Hepatocyte (in vitro differentiated cells): ENCODE results near the gene GAS6. TPM values are rescaled to one million over a fixed set of nuclear protein-coding genes. Genes with fewer than 3 reads are reported as not detected.

Experiments used
- DNase-seq: peaks from one replicate; pipeline ENCODE4 v3.0.0-alpha.2; 2016; ENCODE audit warnings: low spot score
- H2AFZ ChIP-seq: fragments of 200-600 bp; sonication (generic); 2 replicates; pipeline ENCODE4 v1.6.0; 2016; ENCODE audit warnings: antibody characterized with exemption, mild to moderate bottlenecking
- H3K27ac ChIP-seq: fragments of 200-600 bp; sonication (generic); 2 replicates; pipeline ENCODE4 v1.5.1; 2016; ENCODE audit warnings: mild to moderate bottlenecking
- H3K27me3 ChIP-seq: fragments of 200-600 bp; sonication (generic); 2 replicates; pipeline ENCODE4 v1.6.1; 2016
- H3K36me3 ChIP-seq: fragments of 200-600 bp; sonication (generic); replicated peaks from 2 replicates; pipeline ENCODE4 v1.5.1; 2016; ENCODE audit warnings: low read depth; ENCODE audit not compliant: insufficient read depth
- H3K4me1 ChIP-seq: fragments of 200-600 bp; sonication (generic); 2 replicates; pipeline ENCODE4 v1.5.1; 2016; ENCODE audit warnings: mild to moderate bottlenecking, moderate library complexity; ENCODE audit not compliant: insufficient read depth
- H3K4me2 ChIP-seq: fragments of 200-600 bp; sonication (generic); 2 replicates; pipeline ENCODE4 v1.6.0; 2016
- H3K4me3 ChIP-seq: fragments of 200-600 bp; sonication (generic); 2 replicates; pipeline ENCODE4 v1.5.1; 2016; ENCODE audit warnings: mild to moderate bottlenecking
- H3K79me2 ChIP-seq: fragments of 200-600 bp; sonication (generic); 2 replicates; pipeline ENCODE4 v1.6.0; 2017; ENCODE audit warnings: mild to moderate bottlenecking
- H3K9me2 ChIP-seq: fragments of 200-600 bp; sonication (generic); replicated peaks from 2 replicates; pipeline ENCODE4 v1.6.0; 2017; ENCODE audit warnings: mild to moderate bottlenecking; ENCODE audit not compliant: insufficient read depth
- H3K9me3 ChIP-seq: fragments of 200-600 bp; sonication (generic); 2 replicates; pipeline ENCODE4 v1.5.1; 2016; ENCODE audit warnings: low read depth, mild to moderate bottlenecking
- H4K20me1 ChIP-seq: fragments of 200-600 bp; sonication (generic); 2 replicates; pipeline ENCODE4 v1.6.0; 2016; ENCODE audit warnings: mild to moderate bottlenecking; ENCODE audit not compliant: insufficient read depth, poor library complexity, severe bottlenecking
- CTCF ChIP-seq: fragments of 200-600 bp; sonication (generic); IDR thresholded peaks from 2 replicates; pipeline ENCODE4 v1.5.1; 2016; ENCODE audit warnings: antibody characterized with exemption, mild to moderate bottlenecking; ENCODE audit not compliant: poor library complexity
- EZH2 ChIP-seq: fragments of 200-600 bp; sonication (generic); IDR thresholded peaks from 2 replicates; pipeline ENCODE4 v1.6.1; 2016; ENCODE audit warnings: antibody characterized with exemption, mild to moderate bottlenecking, borderline replicate concordance
- EZH2phosphoT487 ChIP-seq: fragments of 200-600 bp; sonication (generic); IDR thresholded peaks from one replicate; pipeline ENCODE4 v1.6.1; 2018; ENCODE audit warnings: antibody characterized with exemption, mild to moderate bottlenecking, low read depth, moderate library complexity; ENCODE audit not compliant: unreplicated experiment, severe bottlenecking
- WGBS: methylation state at CpG from one replicate; pipeline ENCODE4 v1.1.6; 2016; ENCODE audit warnings: low lambda C conversion rate; ENCODE audit errors: missing lambda C conversion rate; 5-methylcytosine and 5-hydroxymethylcytosine counted together
- polyA plus RNA-seq: library from polyadenylated mRNA; unstranded; fragments of >200 nt; fragmentation: Nextera tagmentation; extraction: Ambion mirVana; gene quantifications from 2 replicates; pipeline ENCODE4 v1.2.1, GENCODE V29; 2016
- total RNA-seq: library from RNA; depleted of rRNA; stranded (reverse); fragments of >200 nt; gene quantifications from 2 replicates; pipeline ENCODE4 v1.2.3, GENCODE V29; 2014

Gene GAS6
- total and polyA plus RNA-seq, 2 experiments from 2014 or later: 70.0 to 146 TPM

DNA sequence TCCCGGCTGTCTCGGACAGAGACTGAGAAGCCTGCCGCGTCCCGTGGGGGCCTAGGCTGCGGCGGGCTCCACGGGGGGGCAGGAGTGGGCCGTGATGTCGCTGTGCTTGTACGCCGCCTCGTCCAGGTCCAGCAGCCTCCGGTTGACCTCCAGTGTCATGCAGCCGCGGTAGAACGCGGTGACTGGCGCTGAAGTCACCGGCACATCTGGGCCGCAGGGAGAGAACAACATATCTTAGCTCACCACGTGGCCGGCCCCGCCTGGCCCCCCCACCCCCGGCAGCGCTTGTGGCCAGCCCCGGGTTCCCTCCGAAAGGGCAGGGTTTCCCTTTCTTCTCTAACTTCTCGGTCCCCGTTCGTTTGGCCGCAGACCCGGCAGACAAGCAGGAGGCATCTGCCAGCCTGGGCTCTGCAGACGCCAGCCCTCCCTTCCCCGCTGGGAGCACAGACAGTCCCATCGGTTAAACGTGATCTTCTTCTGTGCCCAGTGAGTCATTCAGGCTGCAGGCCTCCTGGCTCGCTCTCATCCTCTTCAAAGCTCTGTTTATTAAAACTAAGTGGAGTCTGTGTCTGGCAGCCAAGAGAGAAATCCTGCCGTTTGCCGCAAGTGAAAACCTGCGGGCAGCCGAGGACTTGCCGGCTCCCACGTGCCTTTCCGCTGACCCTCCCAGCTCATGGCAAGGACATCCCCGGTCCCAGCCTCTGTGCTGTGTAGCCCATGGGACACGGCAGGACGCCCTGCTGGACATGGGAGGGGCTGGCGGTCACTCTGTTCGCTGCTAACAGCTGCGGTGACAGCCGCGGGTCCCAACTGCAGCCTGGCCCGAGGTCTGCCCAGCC lies 42.8 kb downstream of the GAS6 start:
- Histone ChIP-seq H3K4me3 (no peak overlapping the region), H3K36me3 (no peaks in the 10 kb centered on the region), H3K9me3 (no peaks in the 10 kb centered on the region), H3K4me1 (peaks cover 16% of the 10 kb centered on the region), H2AFZ (no peak overlapping the region), H4K20me1 (no peaks in the 10 kb centered on the region), H3K9me2 (no peaks in the 10 kb centered on the region), H3K79me2 (no peaks in the 10 kb centered on the region), H3K4me2 (peak overlapping the region; percentile 61), H3K27me3 (no peaks in the 10 kb centered on the region), H3K27ac (peak overlapping the region; percentile 92)
- WGBS: 50% methylated on average over 43 of the region's 54 CpGs
- peak; percentile 87 for DNase-seq
- TF ChIP-seq CTCF (peak; percentile 10), EZH2phosphoT487 (no peak), EZH2 (no peak)

GRCh38 chr13:113819731-113820715 lies 43.9 kb downstream of the GAS6 start:
- peak overlapping the region; percentile 92 for H3K27ac ChIP-seq
- H3K9me2 ChIP-seq: no peaks in the 10 kb centered on the region
- no peak overlapping the region for H3K4me3 ChIP-seq
- H3K4me2 ChIP-seq: peak overlapping the region; percentile 61
- H3K9me3 ChIP-seq: no peaks in the 10 kb centered on the region
- no peaks in the 10 kb centered on the region for H3K79me2 ChIP-seq
- no peaks in the 10 kb centered on the region for H4K20me1 ChIP-seq
- H3K36me3 ChIP-seq: no peaks in the 10 kb centered on the region
- peaks cover 16% of the 10 kb centered on the region for H3K4me1 ChIP-seq
- TF ChIP-seq EZH2phosphoT487 (no peak), EZH2 (no peak), CTCF (no peak)
- WGBS: 94% methylated on average over 52 of the region's 52 CpGs
- no peak for DNase-seq
- H3K27me3 ChIP-seq: no peaks in the 10 kb centered on the region
- H2AFZ ChIP-seq: no peak overlapping the region

DNA sequence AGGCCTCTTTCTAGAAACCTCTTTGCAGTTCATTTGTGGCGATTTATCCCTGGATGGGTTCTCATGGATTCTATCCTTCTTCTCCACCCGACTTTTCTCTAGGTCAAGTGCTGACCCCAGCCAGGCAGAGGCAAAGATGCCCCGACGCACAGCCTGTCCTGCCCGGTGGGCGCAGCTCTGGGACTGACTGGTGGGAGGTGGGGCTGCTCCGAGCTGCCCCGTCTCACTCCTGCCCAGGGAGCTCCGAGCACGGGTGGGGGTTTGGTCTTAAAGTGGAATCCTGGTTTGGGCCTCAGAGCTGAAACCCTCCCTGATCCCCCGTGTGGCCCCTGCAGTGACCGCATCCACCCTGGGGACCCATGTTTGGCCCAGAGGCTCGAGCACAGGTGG lies 44.5 kb downstream of the GAS6 start:
- Histone ChIP-seq H3K27me3 (no peaks in the 10 kb centered on the region), H2AFZ (no peak overlapping the region)
- TF ChIP-seq CTCF: no peak

More for the DNA sequence above, 44.5 kb downstream of the GAS6 start:
- no peak for DNase-seq
- H3K4me1 ChIP-seq: peaks cover 16% of the 10 kb centered on the region
- no peaks in the 10 kb centered on the region for H3K79me2 ChIP-seq
- WGBS: 91% methylated on average over 11 of the region's 13 CpGs
- no peaks in the 10 kb centered on the region for H3K36me3 ChIP-seq
- no peaks in the 10 kb centered on the region for H3K9me3 ChIP-seq
- H3K4me2 ChIP-seq: no peak overlapping the region
- no peak overlapping the region for H3K4me3 ChIP-seq
- H4K20me1 ChIP-seq: no peaks in the 10 kb centered on the region
- no peaks in the 10 kb centered on the region for H3K9me2 ChIP-seq
- H3K27ac ChIP-seq: no peak overlapping the region
